ENCODE results near the gene NXF1.
"Not testable (repeated sequence)": the region's sequence is repeated elsewhere in the genome, so short reads cannot be mapped to it uniquely, and the experiment has no call there.

Gene NXF1

DNA sequence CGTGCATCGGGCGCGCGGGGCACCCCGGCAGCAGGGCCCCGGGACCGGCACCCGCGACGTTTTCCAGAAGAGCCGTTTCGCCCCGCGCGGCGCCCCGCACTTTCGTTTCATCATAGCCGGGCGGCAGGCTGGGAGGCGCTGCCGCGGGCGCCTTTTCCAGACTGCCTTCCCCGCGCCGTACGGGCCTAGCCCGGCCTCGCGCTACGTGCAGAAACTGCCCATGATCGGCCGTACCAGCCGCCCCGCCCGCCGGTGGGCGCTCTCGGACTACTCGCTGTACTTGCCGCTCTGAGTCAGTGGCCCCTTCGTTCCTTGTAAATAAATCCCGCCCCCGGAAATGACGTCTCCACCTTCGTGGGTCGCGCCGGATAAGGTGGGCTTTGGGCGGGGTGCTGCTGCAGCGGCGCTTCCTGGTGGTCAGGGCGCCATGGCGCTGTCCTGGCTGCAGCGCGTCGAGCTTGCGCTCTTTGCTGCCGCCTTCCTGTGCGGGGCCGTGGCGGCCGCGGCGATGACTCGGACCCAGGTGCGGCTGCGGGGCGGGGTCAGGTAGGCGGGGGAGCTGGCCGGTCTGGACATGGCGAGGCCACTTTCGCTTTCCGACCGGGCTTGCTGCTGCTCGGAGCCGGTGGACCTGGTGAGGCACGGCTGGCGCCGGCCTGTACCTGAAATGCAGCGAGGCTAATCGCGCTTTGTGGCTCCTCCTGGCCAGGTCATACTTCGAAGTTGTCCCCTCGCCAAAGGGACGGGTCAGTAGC is 18.1 kb downstream of the NXF1 start, which contains the start of gene TMEM179B:
Gene TMEM179B, plus strand, starts transcription at position 398 of the 755 bp plus-strand sequence. Its CDS starts 30 bp downstream, at position 428.
- DNase-seq (ENCODE audit: low read depth, low spot score), result peak; percentile 99

DNA sequence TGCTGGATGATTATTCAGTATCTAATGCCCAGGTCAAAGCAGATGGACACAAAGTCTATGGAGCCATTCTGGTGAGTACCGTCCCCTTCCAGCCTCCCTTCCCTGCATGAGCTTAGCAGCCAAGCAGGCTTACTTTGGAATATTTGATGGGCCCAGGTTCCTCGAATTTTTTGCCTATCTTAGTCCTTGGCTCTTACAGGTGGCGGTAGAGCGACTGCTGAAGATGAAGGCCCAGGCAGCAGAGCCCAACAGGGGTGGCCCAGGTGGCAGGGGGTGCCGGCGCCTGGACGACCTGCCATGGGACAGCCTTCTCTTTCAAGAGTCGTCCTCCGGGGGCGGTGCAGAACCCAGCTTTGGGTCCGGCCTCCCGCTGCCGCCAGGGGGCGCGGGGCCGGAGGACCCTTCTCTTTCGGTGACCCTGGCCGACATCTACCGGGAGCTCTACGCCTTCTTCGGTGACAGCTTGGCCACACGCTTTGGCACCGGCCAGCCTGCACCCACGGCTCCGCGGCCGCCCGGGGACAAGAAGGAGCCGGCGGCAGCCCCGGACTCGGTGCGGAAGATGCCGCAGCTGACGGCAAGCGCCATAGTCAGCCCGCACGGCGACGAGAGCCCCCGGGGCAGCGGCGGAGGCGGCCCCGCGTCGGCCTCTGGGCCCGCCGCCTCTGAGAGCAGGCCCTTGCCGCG is 18.8 kb downstream of the NXF1 start:
- peak; percentile 95 for DNase-seq (ENCODE audit: low read depth, low spot score)

DNA sequence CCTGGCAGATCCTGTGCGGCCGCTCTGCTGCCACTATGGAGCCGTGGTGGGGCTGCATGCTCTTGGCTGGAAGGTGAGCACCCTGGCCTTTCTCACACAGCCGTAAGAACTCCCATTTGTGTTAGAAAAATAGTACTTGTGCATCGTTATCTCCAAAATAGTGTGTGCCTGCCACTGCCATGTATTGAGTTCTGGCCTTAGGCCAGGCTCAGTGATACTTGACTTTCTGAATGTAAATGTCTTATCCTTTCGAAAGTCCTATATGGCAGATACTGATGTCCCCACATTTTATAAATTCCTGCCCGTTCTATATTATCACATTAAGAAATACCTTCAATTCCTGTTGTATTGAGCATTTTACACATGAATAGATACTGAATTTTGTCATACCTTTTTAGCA is 22.5 kb downstream of the NXF1 start:
- DNase-seq (ENCODE audit: low read depth, low spot score), result no peak

DNA sequence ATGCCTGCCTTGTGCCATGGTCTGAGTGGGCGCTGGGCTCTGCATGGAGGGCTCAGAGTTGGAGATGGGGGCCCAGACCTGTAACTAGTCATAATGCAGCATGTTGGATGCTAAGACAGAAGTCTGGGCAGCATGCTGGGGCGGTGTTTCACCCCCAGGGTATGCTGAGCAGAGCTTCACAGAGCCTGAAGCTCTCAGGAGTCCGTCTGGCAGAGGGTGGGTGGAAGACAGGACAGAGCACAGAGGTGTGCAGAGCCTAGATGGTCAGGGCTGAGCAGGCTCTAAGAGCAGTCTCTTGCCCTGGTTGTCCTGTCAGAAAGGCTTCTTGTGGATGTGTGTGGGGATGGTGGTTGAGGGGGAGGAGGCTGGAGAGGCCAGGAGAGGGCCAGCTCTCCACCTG is 26.8 kb downstream of the NXF1 start:
- no peak for DNase-seq (ENCODE audit: low read depth, low spot score)

DNA sequence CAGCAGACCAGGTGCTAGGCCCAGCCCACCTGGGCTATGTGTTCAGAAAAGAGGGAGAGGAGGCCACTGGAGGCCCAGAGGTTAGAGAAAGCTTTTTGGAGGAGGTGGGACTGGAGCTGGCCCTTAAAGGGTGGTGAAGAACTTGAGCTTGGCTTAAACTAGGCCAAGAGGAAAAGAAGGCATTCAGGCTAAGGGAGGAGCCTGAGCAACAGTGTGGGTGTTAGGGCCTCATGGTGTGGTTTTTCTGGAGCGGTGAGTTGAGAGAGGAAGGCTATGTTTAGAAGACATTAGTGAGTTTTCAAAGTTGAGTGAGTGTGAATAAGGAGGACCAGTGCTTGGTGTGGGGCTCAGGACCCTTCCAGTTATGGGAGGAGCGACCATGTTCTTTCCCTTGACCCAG is 27.9 kb downstream of the NXF1 start:
- DNase-seq (ENCODE audit: low read depth, low spot score), result no peak

- no peak for DNase-seq (ENCODE audit: low read depth, low spot score)
Observed at GRCh38 chr11:62775646-62776045, 29.6 kb downstream of the NXF1 start.

DNA sequence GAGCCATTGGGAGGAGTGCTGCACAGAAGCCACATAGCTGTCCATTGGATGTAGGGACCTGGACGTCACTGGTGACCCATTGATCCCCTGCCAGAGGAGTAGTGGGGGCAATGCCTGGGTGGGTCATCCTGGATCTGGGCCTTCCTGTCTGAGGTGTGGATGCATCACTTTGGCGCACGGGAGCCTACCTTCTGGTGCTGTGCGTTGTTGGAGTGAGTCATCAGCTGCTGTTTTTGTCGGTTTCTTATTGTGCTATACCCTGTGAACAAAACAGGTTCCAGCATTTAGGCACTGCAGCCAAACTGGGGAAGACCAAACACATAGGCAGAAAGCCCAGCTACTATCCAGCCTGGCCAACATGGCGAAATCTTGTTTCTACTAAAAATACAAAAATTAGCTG is 30.8 kb downstream of the NXF1 start:
- DNase-seq (ENCODE audit: low read depth, low spot score), result peak; percentile 19

GRCh38 chr11:62771144-62772021 is 33.9 kb downstream of the NXF1 start, which contains the start of gene TAF6L:
TSS of gene TAF6L (plus strand) at chr11:62771396. CDS start at chr11:62775784, 4,388 bp downstream.
- DNase-seq (ENCODE audit: low read depth, low spot score), result peak; percentile 98

- DNase-seq (ENCODE audit: low read depth, low spot score), result no peak
Observed at GRCh38 chr11:62770778-62771143, 34.5 kb downstream of the NXF1 start.

GRCh38 chr11:62760867-62761227 is 44.4 kb downstream of the NXF1 start:
- not testable (repeated sequence) for DNase-seq (ENCODE audit: low read depth, low spot score)

DNA sequence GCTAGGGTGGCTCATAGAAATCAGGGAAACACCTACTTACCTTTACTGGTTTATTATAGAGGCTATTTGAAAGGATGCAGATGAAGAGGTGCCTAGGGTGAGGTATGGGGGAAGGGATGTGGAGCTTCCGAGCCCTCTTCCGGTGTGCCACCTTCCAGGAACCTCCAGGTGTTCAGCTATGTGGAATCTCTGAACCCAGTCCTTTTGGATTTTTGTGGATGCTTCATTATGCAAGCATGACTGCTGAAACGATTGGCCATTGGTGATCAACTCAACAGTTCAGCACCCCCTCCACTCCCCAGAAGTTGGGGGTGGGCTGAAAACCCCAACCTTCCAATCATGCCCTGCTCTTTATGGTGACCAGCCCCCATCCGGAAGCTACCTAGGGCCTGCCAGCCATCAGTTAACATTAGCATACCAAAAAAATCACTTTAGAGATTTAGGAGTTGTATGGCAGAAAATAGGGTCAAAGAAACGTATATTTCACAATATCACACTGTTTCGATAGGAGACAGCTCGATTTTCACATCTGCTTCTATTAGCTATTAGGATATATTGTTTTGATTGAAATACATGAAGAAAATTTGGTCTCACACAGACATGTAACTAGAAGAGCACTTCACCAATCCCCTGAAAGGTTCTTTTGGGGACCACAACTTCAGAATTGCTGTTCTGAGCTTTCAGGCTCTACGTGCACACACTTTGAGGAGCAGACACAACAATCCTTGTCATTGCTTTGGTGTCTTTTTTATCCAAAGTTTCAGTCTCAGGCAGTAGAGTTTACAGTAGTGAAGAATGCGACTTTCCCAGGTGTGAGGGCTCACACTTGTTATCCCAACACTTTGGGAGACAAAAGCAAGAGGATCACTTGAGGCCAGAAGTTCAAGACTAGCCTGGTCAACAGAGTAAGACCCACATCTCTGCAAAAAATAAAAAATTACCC is 47.1 kb downstream of the NXF1 start:
- no peak for DNase-seq (ENCODE audit: low read depth, low spot score)

DNA sequence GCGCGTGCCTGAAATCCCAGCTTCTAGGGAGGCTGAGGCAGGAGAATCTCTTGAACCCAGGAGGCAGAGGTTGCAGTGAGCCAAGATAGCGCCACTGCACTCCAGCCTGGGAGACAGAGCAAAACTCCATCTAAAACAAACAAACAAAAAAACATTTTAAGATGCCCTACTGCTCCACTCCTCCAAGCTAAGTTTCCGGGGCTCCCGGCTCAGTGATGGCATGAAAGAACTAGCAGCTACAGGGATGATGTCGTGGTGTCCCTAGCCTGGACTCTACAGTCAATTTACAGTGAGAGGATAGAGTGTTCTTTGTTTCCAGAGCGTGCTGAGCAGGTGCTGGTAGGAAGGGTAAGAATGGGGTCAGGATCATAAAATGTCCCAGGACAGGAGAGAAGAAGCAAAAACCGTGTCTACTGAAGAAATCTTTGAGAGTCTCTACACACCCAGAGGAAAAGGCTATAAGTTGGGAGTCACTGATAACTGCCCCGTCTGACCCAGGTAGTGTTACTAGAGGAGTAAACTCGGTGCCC is 50.1 kb downstream of the NXF1 start:
- DNase-seq (ENCODE audit: low read depth, low spot score), result no peak

GRCh38 chr11:62753736-62754603 is 51.3 kb downstream of the NXF1 start, which contains the start of gene ZBTB3:
TSS of gene ZBTB3 (minus strand) at chr11:62754160. CDS start at chr11:62753664, 496 bp downstream.
- peak; percentile 99 for DNase-seq (ENCODE audit: low read depth, low spot score)

DNA sequence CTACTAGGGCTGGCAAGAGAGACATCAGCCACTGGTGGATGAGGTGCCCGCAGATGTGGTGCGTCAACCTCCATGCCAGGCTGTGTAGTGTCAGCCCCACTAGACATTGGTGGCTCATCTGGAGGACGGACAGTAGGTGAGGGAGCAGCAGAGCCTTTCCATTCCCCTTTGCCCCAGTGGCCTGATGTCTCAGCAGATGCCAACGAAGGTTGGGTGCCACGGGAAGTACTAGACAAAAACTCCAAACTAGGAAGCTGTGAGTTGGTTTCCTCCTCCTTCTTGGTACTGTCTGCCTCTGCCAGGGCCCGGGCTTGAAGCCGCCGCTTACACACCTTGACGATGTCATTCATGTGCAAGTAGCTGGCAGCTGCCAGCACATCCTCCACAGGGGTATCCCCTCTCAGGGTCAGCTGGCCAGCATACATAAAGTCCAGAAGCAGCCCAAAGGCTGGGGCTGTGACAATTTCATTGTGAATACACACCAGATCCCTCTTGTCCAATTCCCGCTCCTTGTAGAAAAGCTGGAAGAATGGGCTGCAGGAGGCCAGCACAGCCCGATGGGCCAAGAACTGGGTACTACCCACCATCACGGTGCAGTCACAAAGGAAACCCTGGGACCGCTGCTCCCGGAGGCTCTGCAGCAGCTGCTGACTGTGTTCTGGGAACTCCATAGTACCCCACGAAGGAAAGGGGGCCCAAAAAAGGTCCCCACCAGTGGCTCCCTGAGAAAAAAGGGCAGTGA is 52.1 kb downstream of the NXF1 start:
- DNase-seq (ENCODE audit: low read depth, low spot score), result no peak

DNA sequence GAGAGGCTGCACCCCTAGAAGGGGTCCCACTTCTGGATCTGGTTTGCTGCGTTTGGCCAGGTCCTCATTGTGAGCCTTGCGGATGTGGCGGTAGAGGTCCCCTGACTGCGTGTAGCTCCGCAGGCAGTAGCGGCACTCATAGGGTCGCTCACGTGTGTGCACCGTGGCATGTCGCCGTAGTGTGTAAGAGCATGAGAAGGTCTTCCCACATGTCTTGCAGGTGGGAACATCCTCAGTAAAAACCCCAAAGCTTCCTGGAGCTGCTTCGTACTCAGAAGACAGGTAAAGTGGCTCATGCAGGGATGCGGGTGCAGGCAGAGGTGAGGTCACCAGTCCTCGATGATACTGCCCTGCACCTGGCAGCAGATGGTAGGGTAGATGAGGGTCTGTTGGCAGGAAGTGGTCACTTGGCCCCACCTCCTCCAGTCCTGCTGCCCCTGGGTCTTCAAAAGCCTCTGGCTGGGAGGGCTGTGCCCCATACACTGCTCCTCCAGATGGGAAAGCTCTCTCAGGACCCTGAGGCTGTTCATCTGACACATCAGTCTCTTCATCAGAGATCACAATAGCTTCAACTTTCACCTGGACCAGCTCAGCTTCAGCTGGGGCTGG is 53.0 kb downstream of the NXF1 start:
- DNase-seq (ENCODE audit: low read depth, low spot score), result no peak

DNA sequence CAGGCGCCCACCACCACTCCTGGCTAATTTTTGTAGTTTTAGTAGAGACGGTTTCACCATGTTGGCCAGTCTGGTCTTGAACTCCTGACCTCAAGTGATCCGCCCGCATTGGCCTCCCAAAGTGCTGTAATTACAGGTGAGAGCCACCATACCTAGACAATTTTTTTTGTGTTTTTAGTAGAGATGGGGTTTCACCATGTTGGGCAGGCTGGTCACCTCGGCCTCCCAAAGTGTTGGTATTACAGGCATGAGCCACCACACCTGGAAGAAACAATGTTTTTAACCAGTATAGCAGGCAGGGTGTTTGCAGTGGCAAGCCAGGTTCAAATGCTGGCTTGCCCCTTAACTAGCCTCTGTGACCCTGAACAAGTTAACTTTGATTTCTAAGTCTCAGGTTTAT is 55.3 kb downstream of the NXF1 start:
- not testable (repeated sequence) for DNase-seq (ENCODE audit: low read depth, low spot score)

DNA sequence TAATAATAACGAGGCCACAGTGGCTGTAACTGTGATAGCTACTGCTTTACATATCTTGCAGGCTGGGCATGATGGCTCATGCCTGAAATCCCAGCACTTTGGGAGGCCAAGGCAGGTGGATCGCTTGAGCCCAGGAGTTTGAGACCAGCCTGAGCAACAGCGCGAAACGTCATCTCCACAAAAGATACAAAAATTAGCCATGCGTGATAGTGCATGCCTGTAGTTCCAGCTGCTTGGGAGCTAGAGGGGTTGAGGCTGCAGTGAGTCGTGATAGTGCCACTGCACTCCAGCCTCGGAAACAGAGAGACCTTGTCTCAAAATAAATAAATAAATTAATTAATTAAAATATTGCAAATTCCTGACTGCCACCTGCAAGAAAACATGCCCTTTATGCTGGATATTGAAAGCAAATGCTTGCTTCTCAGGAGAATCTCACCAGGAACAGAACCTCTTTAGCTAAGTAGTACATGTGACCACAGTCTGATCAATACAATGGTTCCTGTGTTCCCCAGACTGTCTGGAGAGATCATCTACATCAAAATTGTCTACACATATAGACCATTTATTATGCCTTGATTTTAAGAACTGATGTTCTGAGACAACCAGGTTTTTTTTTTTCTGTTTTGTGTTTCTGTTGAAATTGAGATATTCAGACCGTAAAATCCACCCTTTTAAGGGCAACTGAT is 57.6 kb downstream of the NXF1 start:
- DNase-seq (ENCODE audit: low read depth, low spot score), result no peak
